NCI-H1417 (cell line): ENCODE measurements around the gene SLC9A5.

Experiments used
- DNase-seq, 3 experiments: peaks; one replicate each; lab custom pipeline; 2025; lab: John Stamatoyannopoulos, UW

SLC9A5 gene

GRCh38 chr16:67310561-67310960, 61.8 kb downstream of the SLC9A5 start:
- DNase-seq, result no peak

- DNase-seq, result no peak
These were observed 63.1 kb downstream of the SLC9A5 start for GRCh38 chr16:67311607-67312488.

- DNase-seq, result no peak
These were observed 63.9 kb downstream of the SLC9A5 start for GRCh38 chr16:67312719-67313118.

GRCh38 chr16:67317853-67318252, 69.1 kb downstream of the SLC9A5 start:
- DNase-seq, result no peak
